ENCODE measurements around the gene ERBB4.

ERBB4 gene

GRCh38 chr2:211836409-211836808, 702.2 kb downstream of the ERBB4 start:
- TF ChIP-seq CTCF (IDR thresholded peaks at IDR 0.05; ENCODE audit: borderline replicate concordance, insufficient read depth, low read depth, low read length): no peak
- H3K4me3 ChIP-seq (ENCODE audit: low read depth, low read length): no peak overlapping the region

- TF ChIP-seq CTCF (IDR thresholded peaks at IDR 0.05; ENCODE audit: borderline replicate concordance, insufficient read depth, low read depth, low read length): no peak
- H3K4me3 ChIP-seq (ENCODE audit: low read depth, low read length): no peak overlapping the region
Observed at GRCh38 chr2:211835695-211836094, 702.9 kb downstream of the ERBB4 start.

GRCh38 chr2:211833582-211834279, 704.9 kb downstream of the ERBB4 start:
- no peak for TF ChIP-seq CTCF (IDR thresholded peaks at IDR 0.05; ENCODE audit: borderline replicate concordance, insufficient read depth, low read depth, low read length)
- no peak overlapping the region for H3K4me3 ChIP-seq (ENCODE audit: low read depth, low read length)

- TF ChIP-seq CTCF (IDR thresholded peaks at IDR 0.05; ENCODE audit: borderline replicate concordance, insufficient read depth, low read depth, low read length): no peak
Observed at GRCh38 chr2:211829725-211830124, 708.9 kb downstream of the ERBB4 start.

GRCh38 chr2:211823886-211824479, 714.6 kb downstream of the ERBB4 start:
- H3K4me3 ChIP-seq (ENCODE audit: low read depth, low read length): no peak overlapping the region
- no peak for TF ChIP-seq CTCF (IDR thresholded peaks at IDR 0.05; ENCODE audit: borderline replicate concordance, insufficient read depth, low read depth, low read length)

More at GRCh38 chr2:211829725-211830124, 708.9 kb downstream of the ERBB4 start:
- H3K4me3 ChIP-seq (ENCODE audit: low read depth, low read length): no peak overlapping the region

GRCh38 chr2:211822686-211823335, 715.8 kb downstream of the ERBB4 start:
- TF ChIP-seq CTCF (IDR thresholded peaks at IDR 0.05; ENCODE audit: borderline replicate concordance, insufficient read depth, low read depth, low read length): no peak
- H3K4me3 ChIP-seq (ENCODE audit: low read depth, low read length): no peak overlapping the region
